Measurements from ENCODE around the gene KCNQ1. TPM values are rescaled to one million over a fixed set of nuclear protein-coding genes. Genes with fewer than 3 reads are reported as not detected.

KCNQ1 gene
- total RNA-seq, 1 experiment from 2014 or later, result 9.2 TPM

DNA sequence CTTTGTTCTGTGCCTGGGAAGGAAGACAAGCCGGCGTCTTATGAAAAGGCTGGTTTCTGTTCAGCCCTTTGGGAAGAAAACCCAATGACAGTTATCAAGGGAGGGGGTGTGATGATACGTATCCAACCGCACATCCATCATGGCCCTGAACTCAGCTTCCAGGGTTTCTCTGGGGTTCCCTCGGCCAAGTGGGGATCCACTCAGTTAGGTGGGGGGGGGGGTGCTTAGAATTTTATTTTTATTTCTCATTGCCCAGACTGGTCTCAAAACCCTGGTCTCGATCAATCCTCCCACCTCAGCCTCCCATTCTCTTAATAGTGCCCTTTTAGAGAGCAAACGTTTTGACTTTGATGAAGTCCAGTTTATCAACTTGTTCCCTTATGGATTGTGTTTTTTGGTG, 25.7 kb downstream of the KCNQ1 start:
- no peak overlapping the region for H3K4me3 Mint-ChIP-seq (ENCODE audit: low read depth, unreplicated experiment)
- no peak overlapping the region for H3K27ac Mint-ChIP-seq (ENCODE audit: unreplicated experiment)
- H3K36me3 Mint-ChIP-seq (ENCODE audit: insufficient read depth, unreplicated experiment), result no peaks in the 10 kb centered on the region
- intact Hi-C loops (cut with micrococcal nuclease; ENCODE audit: unreplicated experiment), result no loop called here
- DNase-seq, result no peak
- no TSS peak for BruUV-seq (replicated peaks)
- no peaks in the 10 kb centered on the region for H3K9me3 Mint-ChIP-seq (ENCODE audit: low read depth, unreplicated experiment)
- no peaks in the 10 kb centered on the region for H3K27me3 Mint-ChIP-seq (ENCODE audit: unreplicated experiment)
- TF ChIP-seq, protein P1, sequence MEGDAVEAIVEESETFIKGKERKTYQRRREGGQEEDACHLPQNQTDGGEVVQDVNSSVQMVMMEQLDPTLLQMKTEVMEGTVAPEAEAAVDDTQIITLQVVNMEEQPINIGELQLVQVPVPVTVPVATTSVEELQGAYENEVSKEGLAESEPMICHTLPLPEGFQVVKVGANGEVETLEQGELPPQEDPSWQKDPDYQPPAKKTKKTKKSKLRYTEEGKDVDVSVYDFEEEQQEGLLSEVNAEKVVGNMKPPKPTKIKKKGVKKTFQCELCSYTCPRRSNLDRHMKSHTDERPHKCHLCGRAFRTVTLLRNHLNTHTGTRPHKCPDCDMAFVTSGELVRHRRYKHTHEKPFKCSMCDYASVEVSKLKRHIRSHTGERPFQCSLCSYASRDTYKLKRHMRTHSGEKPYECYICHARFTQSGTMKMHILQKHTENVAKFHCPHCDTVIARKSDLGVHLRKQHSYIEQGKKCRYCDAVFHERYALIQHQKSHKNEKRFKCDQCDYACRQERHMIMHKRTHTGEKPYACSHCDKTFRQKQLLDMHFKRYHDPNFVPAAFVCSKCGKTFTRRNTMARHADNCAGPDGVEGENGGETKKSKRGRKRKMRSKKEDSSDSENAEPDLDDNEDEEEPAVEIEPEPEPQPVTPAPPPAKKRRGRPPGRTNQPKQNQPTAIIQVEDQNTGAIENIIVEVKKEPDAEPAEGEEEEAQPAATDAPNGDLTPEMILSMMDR (IDR thresholded peaks at IDR 0.05; ENCODE audit: unreplicated experiment), result no peak
- CTCF ChIA-PET, result interaction anchor here (0.7 kb wide), 1 partner anchor 966 kb away, joined by 3 read pairs; no protein-coding TSS in a partner anchor
- no peaks in the 10 kb centered on the region for H3K4me1 Mint-ChIP-seq (ENCODE audit: low read depth, unreplicated experiment)

DNA sequence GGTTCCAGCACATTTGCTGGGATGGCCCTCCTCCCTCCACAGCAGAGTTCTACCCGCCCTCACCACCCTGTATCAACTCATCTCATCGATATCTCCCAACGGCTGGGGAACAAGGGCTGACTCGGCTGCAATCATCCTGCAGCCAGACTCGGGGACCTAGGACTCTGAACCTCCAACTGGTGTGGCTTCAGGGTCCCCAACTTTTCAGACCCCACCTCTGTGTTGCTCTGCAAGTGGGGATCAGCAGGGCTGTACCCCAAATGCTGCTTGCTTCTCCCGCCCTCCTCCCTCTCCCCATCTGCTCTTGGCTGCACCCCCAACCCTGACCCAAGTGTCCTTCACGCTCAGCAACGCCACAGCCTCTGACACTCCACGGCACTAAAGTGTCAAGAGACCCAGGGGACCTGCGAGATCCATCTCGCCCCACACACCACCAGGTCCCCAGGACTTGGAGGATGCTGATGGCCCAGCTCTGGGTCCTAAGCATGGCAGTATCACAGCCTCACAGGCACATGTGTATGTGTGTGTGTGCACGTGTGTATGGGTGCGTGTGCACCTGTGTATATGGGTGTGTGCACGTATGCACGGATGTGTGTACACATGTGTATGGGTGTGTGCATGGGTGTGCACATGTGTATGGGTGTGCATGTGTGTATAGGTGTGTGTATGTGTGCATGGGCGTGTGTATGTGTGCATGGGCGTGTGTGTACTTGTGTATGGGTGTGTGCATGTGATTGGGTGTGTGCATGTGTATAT, 26.4 kb downstream of the KCNQ1 start:
- no peaks in the 10 kb centered on the region for H3K27me3 Mint-ChIP-seq (ENCODE audit: unreplicated experiment)
- DNase-seq, result no peak

DNA sequence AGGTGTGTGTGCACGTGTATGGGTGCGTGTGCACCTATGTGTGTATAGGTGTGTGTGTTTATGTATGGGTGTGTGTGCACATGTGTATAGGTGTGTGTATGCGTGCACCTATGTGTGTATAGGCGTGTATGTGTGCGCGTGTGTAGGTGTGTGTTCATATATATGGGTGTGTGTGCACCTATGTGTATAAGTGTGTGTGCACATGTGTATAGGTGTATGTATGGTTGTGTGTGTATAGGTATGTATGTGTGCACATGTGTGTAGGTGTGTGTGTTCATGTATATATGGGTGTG, 26.9 kb downstream of the KCNQ1 start:
- Mint-ChIP-seq H3K4me3 (ENCODE audit: low read depth, unreplicated experiment) (no peak overlapping the region), H3K27ac (ENCODE audit: unreplicated experiment) (no peak overlapping the region), H3K9me3 (ENCODE audit: low read depth, unreplicated experiment) (no peaks in the 10 kb centered on the region), H3K4me1 (ENCODE audit: low read depth, unreplicated experiment) (no peaks in the 10 kb centered on the region), H3K27me3 (ENCODE audit: unreplicated experiment) (no peaks in the 10 kb centered on the region), H3K36me3 (ENCODE audit: insufficient read depth, unreplicated experiment) (no peaks in the 10 kb centered on the region)
- intact Hi-C loops (cut with micrococcal nuclease; ENCODE audit: unreplicated experiment), result no loop called here
- BruUV-seq (replicated peaks), result no TSS peak
- CTCF ChIA-PET, result no interaction called here
- no peak for DNase-seq
- TF ChIP-seq, protein P1 (IDR thresholded peaks at IDR 0.05; ENCODE audit: unreplicated experiment), result no peak

More for the DNA sequence above, 26.4 kb downstream of the KCNQ1 start:
- Mint-ChIP-seq H3K4me1 (ENCODE audit: low read depth, unreplicated experiment) (no peaks in the 10 kb centered on the region), H3K36me3 (ENCODE audit: insufficient read depth, unreplicated experiment) (no peaks in the 10 kb centered on the region), H3K4me3 (ENCODE audit: low read depth, unreplicated experiment) (no peak overlapping the region), H3K27ac (ENCODE audit: unreplicated experiment) (no peak overlapping the region), H3K9me3 (ENCODE audit: low read depth, unreplicated experiment) (no peaks in the 10 kb centered on the region)
- TF ChIP-seq, protein P1 (IDR thresholded peaks at IDR 0.05; ENCODE audit: unreplicated experiment), result no peak
- CTCF ChIA-PET, result interaction anchor here (0.7 kb wide), 1 partner anchor 967 kb away, joined by 3 read pairs; no protein-coding TSS in a partner anchor
- no TSS peak for BruUV-seq (replicated peaks)
- intact Hi-C loops (cut with micrococcal nuclease; ENCODE audit: unreplicated experiment), result no loop called here

DNA sequence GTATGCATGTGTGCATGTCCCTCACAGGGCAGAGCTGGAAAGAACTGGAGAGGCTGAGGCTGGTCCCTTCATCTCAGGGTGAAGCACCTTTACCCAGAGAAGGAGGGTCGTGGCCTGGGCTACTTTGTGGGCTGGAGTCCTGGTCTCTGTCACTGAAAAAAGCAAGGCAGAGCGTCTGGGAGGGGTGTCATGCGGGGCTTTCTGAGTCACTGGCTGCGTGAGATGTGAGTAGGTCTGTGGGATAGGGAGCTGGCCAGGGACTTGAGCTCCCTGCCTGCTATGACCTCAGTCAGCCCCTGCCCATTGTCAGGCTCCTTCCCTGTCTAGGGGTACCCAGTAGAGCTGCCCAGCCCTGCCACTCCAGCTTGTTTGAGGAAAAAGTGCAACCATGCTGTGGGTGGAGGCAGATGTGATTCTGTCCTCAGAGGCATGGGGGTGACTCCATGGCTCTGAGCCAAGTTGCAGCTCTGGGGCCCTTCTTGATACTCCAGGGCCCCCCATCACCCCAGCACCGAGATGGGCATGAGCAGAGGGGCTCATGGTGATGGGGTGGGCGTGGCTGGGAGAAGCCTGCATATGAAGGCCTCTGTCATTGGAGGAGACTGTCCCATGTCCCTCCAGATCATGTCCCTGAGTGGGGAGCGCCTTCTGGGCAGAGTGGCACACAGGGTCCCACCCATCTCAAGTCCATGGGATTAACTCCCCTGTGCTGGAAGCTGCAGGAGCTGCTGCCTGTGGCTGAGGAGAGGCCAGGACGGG, 27.8 kb downstream of the KCNQ1 start:
- no TSS peak for BruUV-seq (replicated peaks)
- no peak overlapping the region for H3K27ac Mint-ChIP-seq (ENCODE audit: unreplicated experiment)
- H3K27me3 Mint-ChIP-seq (ENCODE audit: unreplicated experiment), result no peaks in the 10 kb centered on the region
- no peaks in the 10 kb centered on the region for H3K9me3 Mint-ChIP-seq (ENCODE audit: low read depth, unreplicated experiment)
- DNase-seq, result no peak
- CTCF ChIA-PET, result no interaction called here
- H3K4me3 Mint-ChIP-seq (ENCODE audit: low read depth, unreplicated experiment), result no peak overlapping the region
- intact Hi-C loops (cut with micrococcal nuclease; ENCODE audit: unreplicated experiment), result no loop called here
- TF ChIP-seq, protein P1 (IDR thresholded peaks at IDR 0.05; ENCODE audit: unreplicated experiment), result no peak
- no peaks in the 10 kb centered on the region for H3K36me3 Mint-ChIP-seq (ENCODE audit: insufficient read depth, unreplicated experiment)
- no peaks in the 10 kb centered on the region for H3K4me1 Mint-ChIP-seq (ENCODE audit: low read depth, unreplicated experiment)

Measured in Calu3 (cell line).